Stomach smooth muscle (tissue), 2 donors: ENCODE results near the gene ANKRD44.
"Not testable (repeated sequence)": the region's sequence is repeated elsewhere in the genome, so short reads cannot be mapped to it uniquely, and the experiment has no call there.

Experiments
- H3K27ac ChIP-seq: one replicate; pipeline ENCODE4 v1.7.0; 2013; ENCODE audit warnings: mild to moderate bottlenecking, low read length, inconsistent platforms
- H3K27me3 ChIP-seq, 2 donors: one replicate each; pipeline ENCODE4 v1.7.0; 2013; ENCODE audit warnings: low read length in 2 of 2; ENCODE audit not compliant: insufficient read depth in 2 of 2, control insufficient read depth in 1 of 2
- H3K36me3 ChIP-seq, 2 donors: one replicate each; pipeline ENCODE4 v1.7.0; 2013; ENCODE audit warnings: low read length in 2 of 2; ENCODE audit not compliant: control insufficient read depth in 2 of 2, insufficient read depth in 2 of 2
- H3K4me1 ChIP-seq: one replicate; pipeline ENCODE4 v1.7.0; 2013; ENCODE audit warnings: low read length; ENCODE audit not compliant: control insufficient read depth, insufficient read depth
- H3K4me3 ChIP-seq, 2 donors: one replicate each; pipeline ENCODE4 v1.7.0; 2013; ENCODE audit warnings: low read length in 2 of 2
- H3K9ac ChIP-seq, 2 donors: one replicate each; pipeline ENCODE4 v1.7.0; 2013; ENCODE audit warnings: low read length in 2 of 2, mild to moderate bottlenecking in 1 of 2
- H3K9me3 ChIP-seq, 2 donors: one replicate each; pipeline ENCODE4 v1.7.0; 2013; ENCODE audit warnings: low read length in 2 of 2; ENCODE audit not compliant: control insufficient read depth in 2 of 2
- donor health status: healthy.
- donor health status: Pancreatic carcinoma.

Gene ANKRD44

DNA sequence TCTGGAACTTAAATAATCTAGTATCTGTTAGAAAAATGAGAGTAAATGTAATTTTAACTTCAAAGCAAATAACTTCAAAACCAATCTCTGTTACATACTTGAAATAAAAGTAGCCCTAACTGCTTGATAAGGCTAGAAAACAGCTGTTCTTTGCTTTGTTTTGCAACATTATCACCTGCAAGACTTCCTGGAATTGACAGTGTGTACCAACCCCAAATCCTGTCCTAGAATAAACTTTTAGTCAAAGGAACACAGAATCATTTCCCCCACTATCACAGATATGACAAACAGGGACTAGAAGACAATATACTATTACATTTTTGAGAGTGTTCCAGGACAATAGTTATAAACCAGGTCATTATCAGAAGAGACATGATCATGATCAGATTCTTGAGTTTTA lies 278.8 kb downstream of the ANKRD44 start:
- Histone ChIP-seq H3K36me3 (peaks cover 3 to 7% of the 10 kb centered on the region in 2 donors), H3K27me3 (no peaks in the 10 kb centered on the region), H3K9me3 (no peaks in the 10 kb centered on the region), H3K4me3 (no peak overlapping the region), H3K4me1 (no peaks in the 10 kb centered on the region), H3K9ac (no peak overlapping the region), H3K27ac (no peak overlapping the region)

DNA sequence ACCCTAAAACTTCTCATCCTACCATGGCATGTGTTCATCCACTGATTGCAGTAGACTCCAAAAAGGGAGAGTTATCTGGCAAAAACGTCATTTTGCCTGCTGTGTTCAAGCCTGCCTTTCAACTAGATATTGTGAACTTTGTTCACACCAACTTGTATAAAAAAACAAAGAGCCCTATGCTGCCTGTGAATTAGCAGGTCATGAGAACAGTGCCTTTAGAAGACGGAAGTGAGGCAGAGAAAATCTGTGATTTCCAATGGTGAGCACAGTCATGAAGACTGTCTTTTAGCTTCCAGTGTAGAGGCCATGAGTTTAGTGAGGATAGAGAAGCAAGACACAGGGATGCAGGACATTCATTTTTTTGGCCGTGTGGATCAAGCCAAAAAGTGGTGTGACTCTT lies 280.5 kb downstream of the ANKRD44 start:
- Histone ChIP-seq H3K27me3 (no peaks in the 10 kb centered on the region), H3K9ac (no peak overlapping the region), H3K4me1 (no peaks in the 10 kb centered on the region), H3K27ac (no peak overlapping the region), H3K36me3 (peaks cover 3 to 7% of the 10 kb centered on the region in 2 donors), H3K9me3 (no peaks in the 10 kb centered on the region), H3K4me3 (no peak overlapping the region)

DNA sequence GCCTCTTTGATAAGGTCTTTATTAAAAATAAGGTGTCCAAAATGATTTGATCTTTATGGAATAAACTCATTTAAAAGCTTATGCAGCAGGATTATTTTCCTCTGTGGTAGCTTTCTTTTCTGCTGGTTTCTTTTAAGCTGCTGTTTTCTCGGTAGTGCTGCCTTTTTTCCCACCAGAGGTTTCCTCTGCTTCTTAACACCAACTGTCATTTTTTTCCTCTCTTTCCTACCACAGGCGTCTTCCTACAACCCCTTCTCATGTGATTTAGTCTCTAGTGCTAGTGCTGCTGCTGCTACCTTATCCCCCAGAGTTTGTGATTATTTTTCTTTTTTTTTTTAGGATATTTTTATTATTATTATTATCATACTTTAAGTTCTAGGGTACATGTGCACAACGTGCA lies 281.9 kb downstream of the ANKRD44 start:
- Histone ChIP-seq H3K36me3 (peaks cover 17 to 21% of the 10 kb centered on the region in 2 donors), H3K9ac (no peak overlapping the region), H3K4me1 (no peaks in the 10 kb centered on the region), H3K9me3 (no peaks in the 10 kb centered on the region), H3K27ac (no peak overlapping the region), H3K4me3 (no peak overlapping the region), H3K27me3 (no peaks in the 10 kb centered on the region)

DNA sequence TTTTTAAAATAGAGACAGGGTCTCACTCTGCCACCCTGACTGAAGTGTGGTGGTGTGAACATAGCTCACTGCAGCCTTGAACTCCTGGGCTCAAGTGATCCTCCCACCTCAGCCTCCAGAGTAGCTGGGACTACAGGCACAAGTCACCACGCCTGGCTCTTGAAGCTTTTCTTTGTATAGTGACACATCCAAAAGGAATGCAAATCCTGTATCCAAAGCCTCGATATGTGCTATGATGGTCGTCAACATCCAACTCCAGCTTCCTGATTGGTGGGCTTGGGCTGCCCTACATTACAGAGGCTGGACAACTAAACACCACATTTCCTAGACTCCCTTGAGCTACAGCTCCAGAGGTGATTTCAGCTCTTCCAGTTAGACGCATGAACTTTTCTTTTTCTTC lies 282.4 kb downstream of the ANKRD44 start:
- Histone ChIP-seq H3K27me3 (no peaks in the 10 kb centered on the region), H3K4me1 (no peaks in the 10 kb centered on the region), H3K4me3 (no peak overlapping the region), H3K9me3 (no peaks in the 10 kb centered on the region), H3K27ac (no peak overlapping the region), H3K9ac (no peak overlapping the region), H3K36me3 (peaks cover 17 to 24% of the 10 kb centered on the region in 2 donors)

DNA sequence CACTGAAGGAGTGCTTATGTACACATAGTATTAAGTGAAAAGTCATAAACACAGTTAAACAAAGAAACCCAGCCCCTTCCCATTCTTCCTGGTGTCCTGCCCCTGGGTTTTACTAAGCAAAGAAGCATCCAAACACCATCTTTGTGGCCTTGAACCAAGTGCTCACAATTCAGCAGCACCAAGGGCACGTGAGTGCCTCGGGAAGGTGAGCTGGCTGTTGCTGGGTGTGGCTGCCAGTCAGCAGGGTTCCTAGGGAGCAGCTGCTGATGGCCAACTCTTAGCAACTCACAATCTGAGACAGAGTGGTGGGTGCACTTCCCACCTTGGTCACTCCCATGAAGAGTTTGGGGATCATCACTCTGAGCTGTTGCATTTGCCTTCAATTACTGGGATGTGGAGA lies 286.4 kb downstream of the ANKRD44 start:
- Histone ChIP-seq H3K27me3 (no peaks in the 10 kb centered on the region), H3K4me3 (no peak overlapping the region), H3K9ac (no peak overlapping the region), H3K9me3 (no peaks in the 10 kb centered on the region), H3K36me3 (peaks cover 14 to 20% of the 10 kb centered on the region in 2 donors), H3K27ac (no peak overlapping the region), H3K4me1 (no peaks in the 10 kb centered on the region)

DNA sequence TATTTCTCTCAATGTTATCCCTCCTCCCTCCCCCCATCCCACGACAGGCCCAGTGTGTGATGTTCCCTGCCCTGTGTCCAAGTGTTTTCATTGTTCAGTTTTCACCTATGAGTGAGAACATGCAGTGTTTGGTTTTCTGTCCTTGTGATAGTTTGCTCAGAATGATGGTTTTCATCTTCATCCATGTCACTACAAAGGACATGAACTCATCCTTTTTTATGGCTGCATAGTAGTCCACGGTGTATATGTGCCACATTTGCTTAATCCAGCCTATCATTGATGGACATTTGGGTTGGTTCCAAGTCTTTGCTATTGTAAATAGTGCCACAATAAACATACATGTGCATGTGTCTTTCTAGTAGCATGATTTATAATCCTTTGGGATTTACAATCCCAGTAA lies 289.7 kb downstream of the ANKRD44 start:
- not testable (repeated sequence) for H3K4me3 ChIP-seq, H3K27ac ChIP-seq, H3K9ac ChIP-seq, H3K27me3 ChIP-seq, H3K4me1 ChIP-seq, H3K9me3 ChIP-seq
- peaks cover 14 to 20% of the 10 kb centered on the region in 2 donors for H3K36me3 ChIP-seq

DNA sequence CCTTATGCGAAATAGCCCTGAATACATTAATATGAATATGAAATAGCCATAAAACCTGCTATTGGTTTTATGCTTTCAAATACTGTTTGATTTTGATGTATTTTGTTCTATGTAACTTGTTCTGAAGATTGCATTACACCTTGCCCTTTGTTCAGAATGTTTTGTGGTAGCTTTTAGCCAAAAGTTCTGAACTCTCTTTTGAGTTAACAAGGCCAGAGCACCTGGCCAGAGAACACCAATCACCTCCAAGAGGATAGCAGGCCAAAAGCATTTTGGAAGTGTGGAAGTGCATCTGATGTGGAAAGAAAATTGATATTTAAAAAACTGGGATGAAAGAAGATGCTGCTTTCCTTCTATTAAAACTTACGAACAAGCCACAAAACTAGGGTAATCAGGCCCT lies 297.5 kb downstream of the ANKRD44 start:
- Histone ChIP-seq H3K27ac (no peak overlapping the region), H3K4me3 (no peak overlapping the region)

DNA sequence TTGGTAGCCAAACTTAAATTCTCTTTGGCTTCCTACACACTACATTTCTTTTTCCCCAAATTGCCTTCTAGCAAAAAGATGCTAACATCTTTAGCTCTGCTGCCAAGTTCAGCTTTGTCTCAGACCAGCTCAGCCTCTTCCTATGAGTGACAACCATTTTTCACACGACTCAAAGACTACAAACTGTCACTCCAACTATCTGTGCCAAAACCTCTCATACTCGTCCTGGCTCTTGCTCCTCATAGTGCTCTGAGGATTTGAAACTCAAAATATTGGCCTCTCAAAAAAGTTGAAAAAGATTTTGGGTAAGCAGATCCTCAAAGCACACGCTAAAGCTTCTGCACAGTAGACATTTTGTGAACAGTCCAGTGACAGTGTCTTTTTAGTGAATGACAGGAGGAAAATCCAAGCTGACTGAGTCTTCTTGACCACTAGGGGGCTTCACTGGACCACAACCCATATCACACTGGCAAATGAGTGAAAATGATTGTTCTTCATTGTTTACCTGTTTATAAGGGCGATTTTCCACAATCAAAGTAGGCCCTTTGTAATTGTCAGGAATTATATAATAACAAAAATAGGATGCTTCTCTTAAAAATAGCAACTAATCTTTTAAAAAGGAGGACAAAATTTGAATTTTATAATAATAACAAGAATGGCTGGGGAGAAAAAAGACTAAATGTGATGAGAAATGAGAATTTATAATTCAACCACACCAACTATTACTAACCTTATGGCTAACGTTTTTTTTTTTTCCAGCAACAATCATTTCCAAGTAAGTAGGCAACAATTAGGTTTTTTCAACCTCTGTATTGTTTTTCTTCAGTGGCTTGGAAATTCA lies 298.6 kb downstream of the ANKRD44 start:
- no peak overlapping the region for H3K27ac ChIP-seq
- no peak overlapping the region for H3K9ac ChIP-seq
- no peaks in the 10 kb centered on the region for H3K9me3 ChIP-seq

More for the DNA sequence above, 297.5 kb downstream of the ANKRD44 start:
- no peak overlapping the region for H3K9ac ChIP-seq
- H3K9me3 ChIP-seq: no peaks in the 10 kb centered on the region
- H3K36me3 ChIP-seq: peaks cover 7 to 10% of the 10 kb centered on the region in 2 donors
- H3K4me1 ChIP-seq: no peaks in the 10 kb centered on the region
- H3K27me3 ChIP-seq: no peaks in the 10 kb centered on the region

DNA sequence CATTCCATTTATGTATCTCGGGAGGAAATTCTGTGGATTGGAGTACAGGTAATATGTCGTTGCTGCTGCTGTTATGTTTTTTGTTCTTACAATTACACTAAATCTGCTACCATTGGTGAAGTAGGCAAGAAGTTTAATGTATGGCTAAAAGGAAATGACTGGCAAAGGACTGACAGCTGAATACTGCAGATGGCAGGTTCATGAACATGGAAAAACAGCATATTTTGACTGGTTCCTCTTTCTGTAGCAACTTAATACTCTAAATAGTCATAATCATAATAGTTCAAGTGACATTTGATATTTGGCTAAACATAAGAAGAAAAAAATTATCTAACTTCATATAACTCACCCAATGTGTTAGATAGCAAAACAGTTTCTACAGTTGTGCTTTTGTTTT lies 299.6 kb downstream of the ANKRD44 start:
- Histone ChIP-seq H3K4me1 (no peaks in the 10 kb centered on the region), H3K9ac (no peak overlapping the region), H3K27me3 (no peaks in the 10 kb centered on the region), H3K4me3 (no peak overlapping the region), H3K36me3 (peaks cover 9 to 10% of the 10 kb centered on the region in 2 donors), H3K27ac (no peak overlapping the region), H3K9me3 (no peaks in the 10 kb centered on the region)

More for the DNA sequence above, 298.6 kb downstream of the ANKRD44 start:
- peaks cover 9 to 10% of the 10 kb centered on the region in 2 donors for H3K36me3 ChIP-seq
- no peaks in the 10 kb centered on the region for H3K27me3 ChIP-seq
- no peak overlapping the region for H3K4me3 ChIP-seq
- no peaks in the 10 kb centered on the region for H3K4me1 ChIP-seq

DNA sequence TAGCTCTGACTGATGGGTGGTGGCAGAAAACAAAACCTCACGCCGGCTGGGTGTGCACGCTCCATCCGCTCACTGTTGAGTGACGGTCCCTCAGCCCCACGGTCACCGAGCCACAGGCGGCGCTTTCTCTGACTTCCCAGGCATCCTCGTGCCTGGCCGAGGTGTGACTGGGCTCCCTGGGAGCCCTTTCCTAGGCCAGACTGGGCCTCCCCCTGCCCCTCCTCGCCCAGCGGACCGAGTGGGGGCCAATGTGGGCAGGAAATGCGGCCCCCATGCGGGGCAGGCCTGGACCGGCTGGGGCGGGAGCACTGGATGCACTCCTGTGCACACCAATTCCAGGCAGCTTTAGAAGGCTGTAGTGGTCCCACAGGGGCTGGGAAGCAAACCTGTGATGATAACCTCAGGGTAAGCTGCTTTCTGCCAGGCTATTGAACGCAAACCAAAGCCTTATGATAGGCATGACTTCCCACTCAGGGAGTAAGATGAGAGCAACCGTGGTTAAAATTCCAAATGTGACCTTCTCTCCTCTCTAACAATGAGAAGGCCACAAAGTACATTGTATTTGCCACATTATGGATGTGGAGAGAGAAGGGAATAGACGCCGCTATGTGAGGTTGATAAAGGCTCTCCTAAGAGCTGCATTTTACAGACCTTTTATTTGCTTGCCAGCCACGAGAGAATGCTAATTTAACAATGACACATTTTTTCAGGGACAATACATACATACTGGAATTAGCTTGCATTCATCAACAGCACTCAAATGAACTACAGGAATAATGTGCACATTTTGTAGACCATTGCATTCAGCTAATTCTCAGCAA lies 300.2 kb downstream of the ANKRD44 start:
- no peak overlapping the region for H3K4me3 ChIP-seq
- H3K9ac ChIP-seq: no peak overlapping the region
- no peaks in the 10 kb centered on the region for H3K4me1 ChIP-seq
- peaks cover 6 to 14% of the 10 kb centered on the region in 2 donors for H3K36me3 ChIP-seq
- H3K9me3 ChIP-seq: no peaks in the 10 kb centered on the region
- H3K27ac ChIP-seq: no peak overlapping the region
- H3K27me3 ChIP-seq: no peaks in the 10 kb centered on the region
